ENCODE measurements around the gene NPHP4. TPM values are rescaled to one million over a fixed set of nuclear protein-coding genes. Genes with fewer than 3 reads are reported as not detected.

Gene NPHP4
- total RNA-seq, 1 experiment from 2014 or later = 20.0 TPM

DNA sequence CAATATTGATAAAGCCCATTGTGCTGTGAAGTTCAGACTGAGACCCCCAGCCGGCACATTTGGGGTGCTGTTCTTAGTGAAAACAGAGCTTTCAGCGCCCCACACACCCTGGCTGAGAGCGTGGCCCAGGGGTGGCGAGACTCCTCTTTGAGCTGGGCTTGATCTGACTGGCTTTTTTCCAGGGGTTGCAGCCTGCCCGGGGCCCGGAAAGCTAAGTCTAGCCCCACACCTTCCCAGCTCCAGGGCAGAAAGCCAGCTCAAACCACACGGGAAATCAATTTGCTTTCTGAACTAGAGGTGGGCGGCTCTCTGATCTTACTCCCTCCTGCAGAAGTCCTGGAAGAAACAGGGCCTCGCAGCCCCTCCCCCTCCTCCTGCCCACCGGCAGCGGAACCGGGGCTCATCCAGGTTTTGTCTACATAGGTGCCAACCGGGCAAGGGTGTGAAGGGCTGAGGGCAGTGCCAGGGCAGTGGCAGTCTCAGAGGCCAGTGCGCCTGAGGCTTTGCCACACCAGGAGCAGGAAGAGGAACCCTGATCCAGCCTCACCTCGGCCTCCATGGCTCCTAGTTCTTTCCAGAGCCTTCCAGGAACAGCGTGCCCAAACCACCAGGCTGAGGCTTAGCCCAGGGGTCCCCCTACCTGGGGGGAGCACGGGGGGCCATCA, 155.3 kb downstream of the NPHP4 start:
- no peaks in the 10 kb centered on the region for H3K79me2 ChIP-seq (ENCODE audit: insufficient read depth, low read length)
- H3K4me3 ChIP-seq (replicated peaks in 1 of 2; ENCODE audit: low read depth in 1 of 2, low read length in 2 of 2) = no peak overlapping the region
- DNase-seq (ENCODE audit: low read depth, low spot score) (no peak), ATAC-seq (no peak)
- no TSS peak for BruUV-seq (replicated peaks)
- intact Hi-C loops (cut with micrococcal nuclease) = loop anchor here (10.0 kb wide), 1 partner anchor 192 kb away; no protein-coding TSS in a partner anchor
- no peaks in the 10 kb centered on the region for H3K9me2 ChIP-seq (ENCODE audit: insufficient read depth)
- no peak overlapping the region for H3K9ac ChIP-seq (ENCODE audit: low read length)
- H3K4me1 ChIP-seq (ENCODE audit: control insufficient read depth in 1 of 2, insufficient read depth in 2 of 2, low read length in 2 of 2) = no peaks in the 10 kb centered on the region
- no peak for TF ChIP-seq ELF1 (IDR thresholded peaks at IDR 0.05; ENCODE audit: borderline replicate concordance, low read depth)
- TF ChIP-seq EZH2phosphoT487 (IDR thresholded peaks at IDR 0.05; ENCODE audit: borderline replicate concordance) = no peak
- TF ChIP-seq, protein P1, sequence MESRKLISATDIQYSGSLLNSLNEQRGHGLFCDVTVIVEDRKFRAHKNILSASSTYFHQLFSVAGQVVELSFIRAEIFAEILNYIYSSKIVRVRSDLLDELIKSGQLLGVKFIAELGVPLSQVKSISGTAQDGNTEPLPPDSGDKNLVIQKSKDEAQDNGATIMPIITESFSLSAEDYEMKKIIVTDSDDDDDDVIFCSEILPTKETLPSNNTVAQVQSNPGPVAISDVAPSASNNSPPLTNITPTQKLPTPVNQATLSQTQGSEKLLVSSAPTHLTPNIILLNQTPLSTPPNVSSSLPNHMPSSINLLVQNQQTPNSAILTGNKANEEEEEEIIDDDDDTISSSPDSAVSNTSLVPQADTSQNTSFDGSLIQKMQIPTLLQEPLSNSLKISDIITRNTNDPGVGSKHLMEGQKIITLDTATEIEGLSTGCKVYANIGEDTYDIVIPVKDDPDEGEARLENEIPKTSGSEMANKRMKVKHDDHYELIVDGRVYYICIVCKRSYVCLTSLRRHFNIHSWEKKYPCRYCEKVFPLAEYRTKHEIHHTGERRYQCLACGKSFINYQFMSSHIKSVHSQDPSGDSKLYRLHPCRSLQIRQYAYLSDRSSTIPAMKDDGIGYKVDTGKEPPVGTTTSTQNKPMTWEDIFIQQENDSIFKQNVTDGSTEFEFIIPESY (IDR thresholded peaks at IDR 0.05; ENCODE audit: extremely low read depth, insufficient replicate concordance, low read length) = no peak
- TF ChIP-seq YY1 (IDR thresholded peaks at IDR 0.05; ENCODE audit: extremely low read depth, insufficient replicate concordance, low read depth, low read length) = no peak
- no peak for TF ChIP-seq FOSL1 (IDR thresholded peaks at IDR 0.05; ENCODE audit: low read depth)
- no peak for TF ChIP-seq ZNF274 (IDR thresholded peaks at IDR 0.05; ENCODE audit: low read depth, low read length)
- TF ChIP-seq, protein P2, sequence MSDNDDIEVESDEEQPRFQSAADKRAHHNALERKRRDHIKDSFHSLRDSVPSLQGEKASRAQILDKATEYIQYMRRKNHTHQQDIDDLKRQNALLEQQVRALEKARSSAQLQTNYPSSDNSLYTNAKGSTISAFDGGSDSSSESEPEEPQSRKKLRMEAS (IDR thresholded peaks at IDR 0.05) = no peak
- TF ChIP-seq JUND (IDR thresholded peaks at IDR 0.05) = no peak
- TF ChIP-seq, protein P3, sequence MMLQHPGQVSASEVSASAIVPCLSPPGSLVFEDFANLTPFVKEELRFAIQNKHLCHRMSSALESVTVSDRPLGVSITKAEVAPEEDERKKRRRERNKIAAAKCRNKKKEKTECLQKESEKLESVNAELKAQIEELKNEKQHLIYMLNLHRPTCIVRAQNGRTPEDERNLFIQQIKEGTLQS (IDR thresholded peaks at IDR 0.05) = no peak
- no peak for TF ChIP-seq POLR2AphosphoS5 (IDR thresholded peaks at IDR 0.05; ENCODE audit: low read depth, low read length)
- TF ChIP-seq ZFX (IDR thresholded peaks at IDR 0.05) = no peak
- TF ChIP-seq, protein P4, sequence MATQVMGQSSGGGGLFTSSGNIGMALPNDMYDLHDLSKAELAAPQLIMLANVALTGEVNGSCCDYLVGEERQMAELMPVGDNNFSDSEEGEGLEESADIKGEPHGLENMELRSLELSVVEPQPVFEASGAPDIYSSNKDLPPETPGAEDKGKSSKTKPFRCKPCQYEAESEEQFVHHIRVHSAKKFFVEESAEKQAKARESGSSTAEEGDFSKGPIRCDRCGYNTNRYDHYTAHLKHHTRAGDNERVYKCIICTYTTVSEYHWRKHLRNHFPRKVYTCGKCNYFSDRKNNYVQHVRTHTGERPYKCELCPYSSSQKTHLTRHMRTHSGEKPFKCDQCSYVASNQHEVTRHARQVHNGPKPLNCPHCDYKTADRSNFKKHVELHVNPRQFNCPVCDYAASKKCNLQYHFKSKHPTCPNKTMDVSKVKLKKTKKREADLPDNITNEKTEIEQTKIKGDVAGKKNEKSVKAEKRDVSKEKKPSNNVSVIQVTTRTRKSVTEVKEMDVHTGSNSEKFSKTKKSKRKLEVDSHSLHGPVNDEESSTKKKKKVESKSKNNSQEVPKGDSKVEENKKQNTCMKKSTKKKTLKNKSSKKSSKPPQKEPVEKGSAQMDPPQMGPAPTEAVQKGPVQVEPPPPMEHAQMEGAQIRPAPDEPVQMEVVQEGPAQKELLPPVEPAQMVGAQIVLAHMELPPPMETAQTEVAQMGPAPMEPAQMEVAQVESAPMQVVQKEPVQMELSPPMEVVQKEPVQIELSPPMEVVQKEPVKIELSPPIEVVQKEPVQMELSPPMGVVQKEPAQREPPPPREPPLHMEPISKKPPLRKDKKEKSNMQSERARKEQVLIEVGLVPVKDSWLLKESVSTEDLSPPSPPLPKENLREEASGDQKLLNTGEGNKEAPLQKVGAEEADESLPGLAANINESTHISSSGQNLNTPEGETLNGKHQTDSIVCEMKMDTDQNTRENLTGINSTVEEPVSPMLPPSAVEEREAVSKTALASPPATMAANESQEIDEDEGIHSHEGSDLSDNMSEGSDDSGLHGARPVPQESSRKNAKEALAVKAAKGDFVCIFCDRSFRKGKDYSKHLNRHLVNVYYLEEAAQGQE (IDR thresholded peaks at IDR 0.05; ENCODE audit: low read depth) = no peak
- RAD21 ChIA-PET (ENCODE audit: low non-redundant PET in 1 of 2, low total read pairs in 2 of 2, uncharacterized antibody in 2 of 2, unreplicated experiment in 2 of 2) = no interaction called here
- no peaks in the 10 kb centered on the region for H3K9me3 ChIP-seq (ENCODE audit: control insufficient read depth in 1 of 2, insufficient read depth in 1 of 2, low read depth in 1 of 2, low read length in 2 of 2)
- no peaks in the 10 kb centered on the region for H3K36me3 ChIP-seq (ENCODE audit: control insufficient read depth in 1 of 2, insufficient read depth in 2 of 2, low read length in 2 of 2)
- no peak overlapping the region for H3K27ac ChIP-seq (ENCODE audit: low read depth, low read length)
- no peak overlapping the region for H2AFZ ChIP-seq (ENCODE audit: low read depth, low read length, poor library complexity, severe bottlenecking)
- CTCF ChIA-PET = no interaction called here
- no peaks in the 10 kb centered on the region for H4K20me1 ChIP-seq (ENCODE audit: insufficient read depth)
- POLR2A ChIA-PET = no interaction called here
- H3K27me3 ChIP-seq (ENCODE audit: insufficient read depth, low read length) = peaks cover 15% of the 10 kb centered on the region; the same call in 1 of the 2 replicates
- no peak overlapping the region for H3K4me2 ChIP-seq (ENCODE audit: low read length)
